ENCODE results near the gene DDN.

The DDN gene

GRCh38 chr12:48978291-48978740 is 20.9 kb downstream of the DDN start, which contains the start of gene WNT1:
Gene WNT1, plus strand, starts transcription at chr12:48978322. Its CDS starts 329 bp downstream, at chr12:48978651.
- Histone ChIP-seq H2AK5ac (ENCODE audit: low read length) (no peak within 1 kb of the TSS), H3K4me3 (ENCODE audit: low read depth, low read length) (no peak within 1 kb of the TSS), H3K4ac (ENCODE audit: low read depth, low read length) (no peak within 1 kb of the TSS), H3K36me3 (ENCODE audit: control insufficient read depth in 1 of 2, insufficient read depth in 2 of 2, low read length in 2 of 2) (no peaks in the 10 kb centered on the region), H3K23ac (ENCODE audit: low read length) (no peak within 1 kb of the TSS), H3K18ac (ENCODE audit: low read length) (no peak within 1 kb of the TSS), H3K9me3 (ENCODE audit: insufficient read depth, low read depth, low read length) (peaks cover 9% of the 10 kb centered on the region), H3K4me2 (ENCODE audit: low read length) (peak within 1 kb of the TSS; percentile 40), H2BK120ac (ENCODE audit: insufficient read depth, low read length, poor library complexity) (no peak within 1 kb of the TSS), H3K27me3 (ENCODE audit: insufficient read depth, low read length) (peaks cover 79% of the 10 kb centered on the region), H3K79me1 (ENCODE audit: low read length) (no peaks in the 10 kb centered on the region), H4K91ac (ENCODE audit: low read depth, low read length) (no peak within 1 kb of the TSS), H2BK5ac (ENCODE audit: low read depth, low read length, poor library complexity) (no peak within 1 kb of the TSS), H3K9ac (ENCODE audit: low read length) (no peak within 1 kb of the TSS), H2AFZ (ENCODE audit: insufficient read depth, low read length, poor library complexity) (peak within 1 kb of the TSS; percentile 9), H3K14ac (ENCODE audit: low read length) (no peak within 1 kb of the TSS), H2BK12ac (ENCODE audit: low read length) (no peak within 1 kb of the TSS), H4K8ac (ENCODE audit: low read depth, low read length) (no peak within 1 kb of the TSS), H3K27ac (ENCODE audit: low read depth, low read length) (no peak within 1 kb of the TSS), H3K79me2 (ENCODE audit: control insufficient read depth, insufficient read depth, low read length, poor library complexity) (no peaks in the 10 kb centered on the region), H3K4me1 (ENCODE audit: control insufficient read depth in 1 of 2, insufficient read depth in 2 of 2, low read length in 2 of 2) (peaks cover 24 to 35% of the 10 kb centered on the region in 2 experiments), H4K12ac (ENCODE audit: low read depth, low read length) (no peak within 1 kb of the TSS)
- DNase-seq, result no peak
- no CpG with 5 or more reads among the region's 45 CpGs for WGBS (ENCODE audit: extremely low coverage, insufficient coverage, insufficient read length)

- peaks cover 9% of the 10 kb centered on the region for H3K9me3 ChIP-seq (ENCODE audit: insufficient read depth, low read depth, low read length)
- H3K79me2 ChIP-seq (ENCODE audit: control insufficient read depth, insufficient read depth, low read length, poor library complexity), result no peaks in the 10 kb centered on the region
- no peak overlapping the region for H4K91ac ChIP-seq (ENCODE audit: low read depth, low read length)
- no peak overlapping the region for H3K4me2 ChIP-seq (ENCODE audit: low read length)
- no CpG with 5 or more reads among the region's 50 CpGs for WGBS (ENCODE audit: extremely low coverage, insufficient coverage, insufficient read length)
- H3K79me1 ChIP-seq (ENCODE audit: low read length), result no peaks in the 10 kb centered on the region
- no peak overlapping the region for H3K4me3 ChIP-seq (ENCODE audit: low read depth, low read length)
- no peak overlapping the region for H3K9ac ChIP-seq (ENCODE audit: low read length)
- H2AFZ ChIP-seq (ENCODE audit: insufficient read depth, low read length, poor library complexity), result no peak overlapping the region
- no peak overlapping the region for H2BK12ac ChIP-seq (ENCODE audit: low read length)
- H3K4ac ChIP-seq (ENCODE audit: low read depth, low read length), result no peak overlapping the region
- no peak overlapping the region for H2BK120ac ChIP-seq (ENCODE audit: insufficient read depth, low read length, poor library complexity)
- no peak overlapping the region for H3K27ac ChIP-seq (ENCODE audit: low read depth, low read length)
- H3K36me3 ChIP-seq (ENCODE audit: control insufficient read depth in 1 of 2, insufficient read depth in 2 of 2, low read length in 2 of 2), result no peaks in the 10 kb centered on the region
- H3K18ac ChIP-seq (ENCODE audit: low read length), result no peak overlapping the region
- no peak overlapping the region for H3K23ac ChIP-seq (ENCODE audit: low read length)
- DNase-seq, result peak; percentile 84 to 94
- H3K4me1 ChIP-seq (ENCODE audit: control insufficient read depth in 1 of 2, insufficient read depth in 2 of 2, low read length in 2 of 2), result peaks cover 24 to 35% of the 10 kb centered on the region in 2 experiments
- H4K12ac ChIP-seq (ENCODE audit: low read depth, low read length), result no peak overlapping the region
- H2BK5ac ChIP-seq (ENCODE audit: low read depth, low read length, poor library complexity), result no peak overlapping the region
- H3K14ac ChIP-seq (ENCODE audit: low read length), result no peak overlapping the region
- no peak overlapping the region for H2AK5ac ChIP-seq (ENCODE audit: low read length)
- no peak overlapping the region for H4K8ac ChIP-seq (ENCODE audit: low read depth, low read length)
- H3K27me3 ChIP-seq (ENCODE audit: insufficient read depth, low read length), result peaks cover 81% of the 10 kb centered on the region
Measured at GRCh38 chr12:48977290-48978281, 21.6 kb downstream of the DDN start.

DNA sequence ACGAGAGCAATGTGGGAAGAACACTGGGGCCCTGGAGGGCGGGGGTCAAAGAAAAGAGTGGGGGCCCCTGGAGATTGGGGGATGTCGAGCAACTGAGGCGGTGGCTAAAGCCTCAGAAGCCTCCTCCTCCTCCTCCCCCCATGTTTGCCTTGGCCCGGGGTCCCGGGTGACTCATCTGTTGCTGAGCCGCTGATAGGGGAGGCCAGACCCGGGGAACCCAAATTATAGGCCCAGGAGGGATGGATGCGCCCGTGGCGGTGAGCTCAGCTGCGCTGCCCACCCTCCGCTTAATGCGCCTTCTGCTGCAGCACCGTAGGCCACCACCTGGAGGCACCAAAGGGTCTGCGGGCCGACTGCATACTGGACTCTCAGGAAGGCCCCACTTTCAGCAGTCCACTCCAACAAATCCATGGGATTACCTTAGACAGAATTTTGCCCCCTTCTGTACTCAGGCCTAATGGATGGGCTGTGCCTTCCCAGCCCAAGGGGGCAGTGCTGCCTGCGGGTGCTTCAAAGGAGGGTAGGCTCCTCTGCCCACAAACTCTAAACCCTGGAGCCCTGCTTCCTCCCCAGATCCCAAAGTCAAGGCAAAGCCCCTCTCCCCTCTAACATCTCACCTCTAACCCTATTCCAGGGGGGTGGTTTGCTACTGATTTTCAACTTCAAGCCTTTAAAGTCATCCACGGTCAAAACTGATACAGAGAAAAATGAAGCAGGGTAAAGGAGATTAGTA is 25.1 kb downstream of the DDN start:
- peak in 1 of 2 donors; percentile 48 for DNase-seq
- no peak overlapping the region for H3K4ac ChIP-seq (ENCODE audit: low read depth, low read length)
- no peak overlapping the region for H3K4me3 ChIP-seq (ENCODE audit: low read depth, low read length)
- no peak overlapping the region for H4K12ac ChIP-seq (ENCODE audit: low read depth, low read length)
- no peak overlapping the region for H3K27ac ChIP-seq (ENCODE audit: low read depth, low read length)
- H3K18ac ChIP-seq (ENCODE audit: low read length), result no peak overlapping the region
- WGBS (ENCODE audit: extremely low coverage, insufficient coverage, insufficient read length), result no CpG with 5 or more reads among the region's 19 CpGs
- H3K79me2 ChIP-seq (ENCODE audit: control insufficient read depth, insufficient read depth, low read length, poor library complexity), result no peaks in the 10 kb centered on the region
- no peak overlapping the region for H3K14ac ChIP-seq (ENCODE audit: low read length)
- H2BK120ac ChIP-seq (ENCODE audit: insufficient read depth, low read length, poor library complexity), result no peak overlapping the region
- H3K4me1 ChIP-seq (ENCODE audit: control insufficient read depth in 1 of 2, insufficient read depth in 2 of 2, low read length in 2 of 2), result peaks cover 11 to 30% of the 10 kb centered on the region in 2 experiments
- H2BK12ac ChIP-seq (ENCODE audit: low read length), result no peak overlapping the region
- H2BK5ac ChIP-seq (ENCODE audit: low read depth, low read length, poor library complexity), result no peak overlapping the region
- H4K8ac ChIP-seq (ENCODE audit: low read depth, low read length), result no peak overlapping the region
- H3K9me3 ChIP-seq (ENCODE audit: insufficient read depth, low read depth, low read length), result peaks cover 6% of the 10 kb centered on the region
- no peak overlapping the region for H3K9ac ChIP-seq (ENCODE audit: low read length)
- peaks cover 78% of the 10 kb centered on the region for H3K27me3 ChIP-seq (ENCODE audit: insufficient read depth, low read length)
- H4K91ac ChIP-seq (ENCODE audit: low read depth, low read length), result no peak overlapping the region
- no peak overlapping the region for H2AFZ ChIP-seq (ENCODE audit: insufficient read depth, low read length, poor library complexity)
- no peaks in the 10 kb centered on the region for H3K79me1 ChIP-seq (ENCODE audit: low read length)
- no peak overlapping the region for H3K23ac ChIP-seq (ENCODE audit: low read length)
- no peak overlapping the region for H2AK5ac ChIP-seq (ENCODE audit: low read length)
- H3K36me3 ChIP-seq (ENCODE audit: control insufficient read depth in 1 of 2, insufficient read depth in 2 of 2, low read length in 2 of 2), result no peaks in the 10 kb centered on the region
- H3K4me2 ChIP-seq (ENCODE audit: low read length), result no peak overlapping the region

- Histone ChIP-seq H2AK5ac (ENCODE audit: low read length) (no peak overlapping the region), H2AFZ (ENCODE audit: insufficient read depth, low read length, poor library complexity) (no peak overlapping the region), H3K4ac (ENCODE audit: low read depth, low read length) (no peak overlapping the region), H4K91ac (ENCODE audit: low read depth, low read length) (no peak overlapping the region), H2BK12ac (ENCODE audit: low read length) (no peak overlapping the region), H3K79me2 (ENCODE audit: control insufficient read depth, insufficient read depth, low read length, poor library complexity) (no peaks in the 10 kb centered on the region), H4K12ac (ENCODE audit: low read depth, low read length) (no peak overlapping the region), H3K4me3 (ENCODE audit: low read depth, low read length) (no peak overlapping the region), H3K36me3 (ENCODE audit: control insufficient read depth in 1 of 2, insufficient read depth in 2 of 2, low read length in 2 of 2) (no peaks in the 10 kb centered on the region), H3K27me3 (ENCODE audit: insufficient read depth, low read length) (peaks cover 73% of the 10 kb centered on the region), H4K8ac (ENCODE audit: low read depth, low read length) (no peak overlapping the region), H3K79me1 (ENCODE audit: low read length) (no peaks in the 10 kb centered on the region), H2BK5ac (ENCODE audit: low read depth, low read length, poor library complexity) (no peak overlapping the region), H3K4me2 (ENCODE audit: low read length) (no peak overlapping the region), H3K23ac (ENCODE audit: low read length) (no peak overlapping the region), H3K27ac (ENCODE audit: low read depth, low read length) (no peak overlapping the region), H3K14ac (ENCODE audit: low read length) (no peak overlapping the region), H2BK120ac (ENCODE audit: insufficient read depth, low read length, poor library complexity) (no peak overlapping the region), H3K18ac (ENCODE audit: low read length) (no peak overlapping the region), H3K9me3 (ENCODE audit: insufficient read depth, low read depth, low read length) (peaks cover 4% of the 10 kb centered on the region), H3K9ac (ENCODE audit: low read length) (no peak overlapping the region), H3K4me1 (ENCODE audit: control insufficient read depth in 1 of 2, insufficient read depth in 2 of 2, low read length in 2 of 2) (peaks cover 8 to 27% of the 10 kb centered on the region in 2 experiments)
- DNase-seq, result peak; percentile 93 to 97
- no CpG with 5 or more reads among the region's 12 CpGs for WGBS (ENCODE audit: extremely low coverage, insufficient coverage, insufficient read length)
Measured at GRCh38 chr12:48973531-48973930, 25.6 kb downstream of the DDN start.

Measured in trophoblast cell (in vitro differentiated cells and primary cell).